Measurements from ENCODE around the gene MTMR10.

Gene MTMR10

DNA sequence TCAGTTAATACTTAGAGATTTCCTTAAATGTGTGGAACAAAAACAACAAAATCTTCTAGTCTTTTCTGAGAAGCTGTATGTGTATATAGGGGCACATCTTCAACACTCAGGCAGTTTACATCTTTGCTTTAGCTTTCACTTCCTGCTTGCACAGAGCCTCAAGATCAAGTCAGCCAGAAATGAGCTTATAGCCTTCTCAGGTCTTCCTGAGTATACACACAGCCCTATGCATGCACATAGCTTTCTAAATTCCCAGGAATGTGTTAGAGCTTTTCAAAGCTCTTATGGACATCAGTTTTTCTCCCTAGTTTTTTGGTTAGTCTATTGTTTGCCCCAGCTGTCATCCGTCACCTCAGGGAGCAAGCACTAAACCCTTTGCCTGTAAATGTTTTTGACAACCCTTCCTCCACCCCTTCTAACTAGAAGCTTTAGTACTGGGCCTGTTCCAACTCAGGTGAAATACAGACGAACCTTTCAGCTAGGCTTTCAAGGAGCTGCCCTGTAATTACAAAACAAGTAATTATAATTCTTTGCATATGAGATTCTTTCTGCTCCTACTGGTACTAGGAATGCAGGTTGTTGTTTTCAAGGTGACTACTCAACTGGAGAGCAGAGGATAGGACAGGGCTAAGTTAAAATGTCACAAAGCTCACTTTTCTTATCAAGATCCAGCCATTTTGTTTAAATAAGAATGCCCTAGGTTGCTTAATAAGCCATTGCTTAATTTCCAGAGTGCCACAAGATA is 22.6 kb upstream of the MTMR10 start:
- DNase-seq, result no peak

DNA sequence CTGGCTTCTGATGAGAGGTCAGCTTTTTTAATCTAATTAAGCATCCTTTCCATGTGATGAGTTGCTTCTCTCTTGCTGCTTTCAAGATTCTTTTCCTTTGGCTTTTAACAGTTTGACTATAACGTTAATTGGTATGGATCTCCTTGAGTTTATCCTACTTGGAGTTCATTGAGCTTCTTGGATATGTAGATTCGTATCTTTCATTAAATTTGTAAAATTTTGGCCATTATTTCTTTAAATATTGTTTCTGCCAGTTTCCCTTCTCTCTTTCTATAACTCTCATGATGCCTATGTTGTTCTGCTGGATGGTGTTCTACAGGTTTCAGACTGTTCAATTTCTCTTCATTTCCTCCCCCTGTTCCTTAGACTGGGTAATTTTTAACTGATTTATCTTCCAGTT is 21.0 kb upstream of the MTMR10 start:
- DNase-seq, result no peak

GRCh38 chr15:31010036-31010435 is 18.6 kb upstream of the MTMR10 start:
- DNase-seq, result no peak

DNA sequence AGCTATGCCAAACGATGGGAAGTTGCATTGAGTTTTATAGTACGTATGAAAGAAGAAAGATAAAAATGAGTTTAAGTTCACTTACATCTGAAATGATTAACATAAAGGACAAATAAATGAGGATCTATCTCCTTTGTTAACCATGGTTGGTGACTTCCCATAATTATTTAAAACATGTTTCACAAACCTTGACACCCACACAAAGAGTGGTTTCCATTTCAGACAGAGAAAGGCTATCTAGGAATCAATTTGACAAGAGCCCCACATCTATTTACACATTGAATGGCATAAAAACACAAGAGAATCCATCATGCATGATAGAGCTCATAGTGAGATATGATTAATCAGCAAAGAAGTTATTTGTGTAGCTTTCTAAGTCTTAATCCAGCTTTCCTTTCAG is 14.2 kb upstream of the MTMR10 start:
- no peak for DNase-seq

DNA sequence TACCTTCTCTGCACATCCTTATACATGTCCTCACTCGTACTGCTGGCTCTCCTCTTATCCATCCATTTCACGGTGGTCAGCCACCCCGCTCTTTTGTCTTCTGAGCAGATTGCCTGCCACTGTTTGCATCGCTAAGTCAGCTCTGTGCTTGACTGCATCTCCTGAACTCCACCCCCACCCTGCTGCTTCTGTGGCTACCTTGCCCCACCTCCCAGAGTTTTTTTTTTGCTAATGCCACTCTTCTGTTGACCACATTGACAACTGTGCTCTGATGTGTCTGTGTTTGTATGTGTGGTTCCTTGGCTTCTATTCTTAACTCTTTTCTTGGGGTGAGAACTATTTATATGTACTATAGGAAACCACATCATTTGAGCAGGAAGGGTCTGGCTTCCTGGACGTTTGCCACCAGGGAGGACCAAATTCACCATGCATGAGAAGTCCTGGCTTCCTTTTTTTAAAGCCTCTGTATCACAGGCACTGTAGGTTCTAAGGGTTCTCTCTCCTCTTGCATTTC is 12.8 kb upstream of the MTMR10 start:
- DNase-seq, result no peak

- no peak for DNase-seq
Observed at GRCh38 chr15:31001702-31002101, 10.3 kb upstream of the MTMR10 start.

GRCh38 chr15:30999729-31000128 is 8.3 kb upstream of the MTMR10 start:
- no peak for DNase-seq

- no peak for DNase-seq
Observed at GRCh38 chr15:30997270-30997669, 5.8 kb upstream of the MTMR10 start.

DNA sequence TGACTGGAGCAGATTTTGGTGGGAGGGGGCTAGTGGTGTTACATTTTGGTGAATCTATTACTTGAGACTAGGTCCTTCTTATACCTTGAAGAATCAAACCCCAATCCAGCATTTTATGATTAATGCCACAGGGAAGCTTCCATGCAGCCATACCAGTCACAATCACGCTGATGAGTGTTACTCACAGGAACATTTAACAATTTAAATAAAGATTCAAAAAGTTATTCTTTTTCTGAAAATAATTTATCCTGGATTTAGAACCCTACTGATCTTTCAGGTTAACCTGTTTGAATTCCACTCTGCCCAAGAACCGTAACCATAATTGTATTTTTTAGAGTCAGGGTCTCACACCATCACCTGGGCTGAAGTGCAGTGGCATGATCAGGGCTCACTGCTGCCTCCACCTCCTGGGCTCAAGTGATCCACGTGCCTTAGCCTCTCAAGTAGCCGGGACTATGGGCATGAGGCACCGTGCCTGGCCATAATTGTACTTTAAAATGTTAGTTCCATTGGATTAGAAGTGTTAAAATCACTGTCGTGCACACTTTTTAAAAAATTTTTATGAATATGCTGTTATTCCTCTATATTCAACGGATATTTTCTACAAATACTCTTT is 929 bp upstream of the MTMR10 start:
- DNase-seq, result no peak

- DNase-seq, result no peak
Observed at GRCh38 chr15:30990446-30991254, 778 bp downstream of the MTMR10 start.

DNA sequence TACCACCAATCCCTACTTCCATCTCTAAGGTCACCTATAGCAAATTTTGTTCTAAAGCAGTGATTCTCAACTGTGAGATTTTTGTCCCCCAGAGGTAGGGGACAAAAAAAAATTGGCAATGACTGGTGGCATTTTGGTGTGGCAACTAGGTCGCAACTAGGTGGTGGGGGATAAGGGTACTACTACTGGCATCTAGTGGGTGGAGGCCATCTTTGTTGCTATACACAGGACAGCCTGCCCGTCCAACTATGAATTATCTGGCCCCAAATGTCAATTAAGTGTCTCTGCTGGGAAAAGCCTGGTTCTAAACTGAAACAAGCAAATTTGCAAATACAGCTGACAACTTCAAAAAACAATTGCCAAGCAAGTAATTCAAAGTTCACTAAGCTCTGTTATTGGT is 1.4 kb downstream of the MTMR10 start:
- no peak for DNase-seq

DNA sequence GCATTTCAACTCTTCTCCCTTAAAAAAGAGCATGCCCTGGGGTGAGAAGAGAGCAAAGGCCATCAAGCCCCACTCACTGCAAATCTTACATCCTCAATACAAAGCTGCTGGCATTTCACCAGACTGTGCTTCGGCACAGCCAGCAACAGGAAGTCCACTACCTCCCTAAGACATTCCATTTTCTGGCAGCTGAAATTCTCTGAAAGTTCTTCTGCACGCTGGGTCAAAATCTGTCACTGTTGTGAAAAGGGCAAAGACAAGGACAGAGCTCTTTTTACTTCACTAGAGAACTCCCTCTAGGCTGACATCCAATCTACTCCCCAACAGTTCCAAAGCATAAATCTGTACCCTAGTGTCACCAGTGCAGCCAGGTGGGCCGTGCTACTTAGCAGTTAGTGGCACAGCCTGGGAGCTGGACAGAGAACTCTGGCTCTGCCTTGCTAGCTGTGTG is 6.3 kb downstream of the MTMR10 start:
- DNase-seq, result no peak

GRCh38 chr15:30984542-30984941 is 6.9 kb downstream of the MTMR10 start:
- DNase-seq, result no peak

DNA sequence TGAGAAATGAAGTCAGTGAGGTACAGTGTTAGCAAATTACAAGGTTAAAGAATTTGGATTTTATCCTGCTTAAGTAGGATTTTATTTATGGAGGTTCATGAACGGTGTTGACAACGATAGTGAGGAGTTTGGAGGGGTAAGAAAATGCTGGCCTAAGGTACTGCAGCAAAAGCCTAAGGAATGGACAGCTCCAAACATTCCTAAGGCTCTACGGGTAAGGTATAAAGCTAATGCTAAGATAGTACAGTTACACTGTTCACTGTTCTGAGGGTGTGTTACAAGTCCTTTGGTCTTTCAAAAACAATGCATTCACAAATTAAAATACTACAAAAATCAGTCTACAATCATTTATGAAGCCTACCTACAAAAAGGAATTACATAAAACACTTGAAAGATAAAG is 7.3 kb downstream of the MTMR10 start:
- DNase-seq, result no peak

- no peak for DNase-seq
Observed at GRCh38 chr15:30979457-30979856, 12.0 kb downstream of the MTMR10 start.

DNA sequence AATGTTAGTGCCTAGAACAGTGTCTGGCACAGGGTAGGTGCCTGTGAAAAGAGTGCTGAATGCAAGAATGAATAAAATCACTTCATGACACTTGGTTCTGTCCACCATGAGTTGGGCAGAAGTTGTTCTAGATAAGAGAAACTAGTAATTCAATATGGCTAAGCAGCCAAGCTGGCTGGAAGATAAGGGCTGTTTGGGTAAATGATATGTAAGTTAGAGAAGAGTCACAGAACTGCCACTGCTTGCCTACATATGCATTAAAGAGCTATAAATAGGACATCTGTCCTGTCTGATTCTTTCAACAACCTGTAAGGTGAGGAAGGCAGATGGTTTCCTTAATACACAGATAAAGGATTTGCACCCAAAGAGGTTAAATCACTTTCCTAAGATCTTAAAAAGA is 13.1 kb downstream of the MTMR10 start:
- DNase-seq, result no peak

GRCh38 chr15:30974112-30974511 is 17.3 kb downstream of the MTMR10 start:
- DNase-seq, result no peak

- DNase-seq, result no peak
Observed at GRCh38 chr15:30973379-30973778, 18.0 kb downstream of the MTMR10 start.

GRCh38 chr15:30969724-30970123 is 21.7 kb downstream of the MTMR10 start:
- DNase-seq, result no peak

DNA sequence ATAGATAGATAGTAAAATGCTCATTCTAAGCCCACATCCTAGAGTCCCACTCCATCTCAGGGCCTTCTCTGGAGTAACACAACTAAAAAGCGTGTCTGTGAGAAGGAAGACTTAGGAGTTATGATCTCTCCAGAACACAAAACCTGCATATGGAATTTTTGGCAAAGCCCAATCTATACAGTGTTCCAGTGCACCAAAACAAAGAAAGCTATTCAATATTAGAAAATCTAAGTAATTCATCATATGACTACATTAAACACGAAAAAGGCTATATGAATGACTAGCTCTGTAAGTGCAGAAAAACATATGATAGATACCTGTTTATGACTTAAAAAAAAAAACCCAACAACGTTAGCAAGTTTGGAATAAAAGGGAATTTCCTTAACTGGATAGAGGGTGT is 27.7 kb downstream of the MTMR10 start:
- no peak for DNase-seq

DNA sequence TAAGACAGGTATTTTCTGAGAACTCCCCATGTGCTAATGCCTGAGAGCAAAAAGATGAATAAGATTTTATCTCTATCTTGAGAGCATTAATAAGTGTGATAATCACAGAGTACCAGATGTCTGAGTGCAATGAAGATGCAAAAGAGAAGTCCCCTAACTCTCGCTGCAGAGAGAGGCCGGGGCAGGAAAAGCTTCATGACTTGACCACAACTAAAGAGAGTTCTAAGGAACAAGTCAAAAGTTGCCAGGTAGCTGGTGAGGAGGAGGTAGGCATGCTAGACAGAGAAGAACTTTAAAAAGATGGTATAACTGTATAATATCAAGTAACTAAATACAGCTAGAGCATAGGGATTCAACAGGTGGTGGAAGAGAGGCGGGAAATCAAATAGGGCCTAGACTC is 28.8 kb downstream of the MTMR10 start:
- DNase-seq, result no peak

DNA sequence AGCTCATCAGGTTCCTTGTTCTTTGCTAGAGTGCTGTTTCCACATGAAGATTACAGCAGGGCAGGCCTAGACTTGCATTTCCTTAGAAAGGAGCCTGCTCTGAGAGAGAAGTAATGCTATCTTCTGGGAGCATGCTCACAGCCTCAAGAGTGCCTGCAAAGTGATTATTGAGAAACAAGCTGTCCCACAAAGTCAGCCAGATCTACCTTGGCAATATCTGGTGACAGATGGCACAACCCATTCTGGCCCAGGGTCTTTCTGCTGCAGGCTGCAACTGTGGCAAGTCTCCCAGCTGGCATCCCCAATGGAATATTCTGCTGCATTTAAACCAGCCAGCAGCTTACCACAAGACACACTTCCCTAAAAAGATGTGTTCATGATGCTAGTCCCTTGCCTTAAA is 29.3 kb downstream of the MTMR10 start:
- no peak for DNase-seq

- no peak for DNase-seq
Observed at GRCh38 chr15:30958219-30958618, 33.2 kb downstream of the MTMR10 start.
